Activated naive CD8-positive, alpha-beta T cell (primary cell): Measurements from ENCODE around the gene PNLIP.

Source experiments
- H3K27ac Mint-ChIP-seq: one replicate; pipeline ENCODE4 v1.8.0; 2021; ENCODE audit warnings: mixed read lengths
- H3K27me3 Mint-ChIP-seq: one replicate; pipeline ENCODE4 v1.8.0; 2021; ENCODE audit warnings: mixed read lengths
- H3K36me3 Mint-ChIP-seq: one replicate; pipeline ENCODE4 v1.8.0; 2021; ENCODE audit warnings: mixed read lengths
- H3K4me1 Mint-ChIP-seq: one replicate; pipeline ENCODE4 v1.8.0; 2021; ENCODE audit warnings: low read depth, mixed read lengths
- H3K4me3 Mint-ChIP-seq: one replicate; pipeline ENCODE4 v1.8.0; 2021; ENCODE audit warnings: mild to moderate bottlenecking, mixed read lengths
- H3K9me3 Mint-ChIP-seq: one replicate; pipeline ENCODE4 v1.8.0; 2021; ENCODE audit warnings: low read depth, mixed read lengths

The PNLIP gene

DNA sequence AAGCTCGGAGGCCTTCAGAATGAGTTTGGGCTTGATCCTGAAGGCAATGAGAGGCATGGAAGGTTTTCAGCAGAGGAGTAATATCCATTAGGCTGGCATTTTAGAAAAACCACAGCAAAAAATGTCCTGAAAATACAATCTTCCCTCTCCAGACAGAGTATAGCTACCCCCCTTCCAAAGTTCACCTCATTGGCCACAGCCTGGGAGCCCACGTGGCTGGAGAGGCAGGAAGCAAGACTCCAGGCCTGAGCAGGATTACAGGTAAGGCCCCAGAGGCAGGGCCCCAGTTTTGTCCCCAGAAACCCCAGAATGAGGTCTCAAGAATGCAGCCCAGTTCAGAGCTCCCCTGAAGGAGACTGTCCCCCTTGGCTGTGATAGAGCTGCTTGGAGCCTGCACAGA, 50.3 kb downstream of the PNLIP start:
- Mint-ChIP-seq H3K4me3 (no peak overlapping the region), H3K9me3 (no peaks in the 10 kb centered on the region), H3K36me3 (no peaks in the 10 kb centered on the region), H3K27me3 (no peaks in the 10 kb centered on the region), H3K27ac (no peak overlapping the region), H3K4me1 (no peaks in the 10 kb centered on the region)

DNA sequence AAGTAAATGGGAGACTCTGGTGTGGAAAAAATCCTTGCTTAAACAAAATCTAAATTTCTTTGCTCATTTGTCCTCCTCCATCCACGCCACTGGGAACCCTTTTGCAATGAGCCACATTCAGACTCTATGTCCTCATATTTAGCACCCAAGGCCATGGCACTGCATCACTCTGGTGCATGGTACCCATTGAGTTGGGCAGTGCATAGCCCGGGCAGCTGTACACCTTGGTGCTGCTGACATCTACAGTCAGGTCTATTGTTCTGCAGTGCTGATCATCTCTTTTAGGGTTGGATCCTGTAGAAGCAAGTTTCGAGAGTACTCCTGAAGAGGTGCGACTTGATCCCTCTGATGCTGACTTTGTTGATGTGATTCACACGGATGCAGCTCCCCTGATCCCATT, 51.8 kb downstream of the PNLIP start:
- Mint-ChIP-seq H3K4me1 (no peaks in the 10 kb centered on the region), H3K4me3 (no peak overlapping the region), H3K36me3 (no peaks in the 10 kb centered on the region), H3K27me3 (peaks cover 1% of the 10 kb centered on the region), H3K27ac (no peak overlapping the region), H3K9me3 (no peaks in the 10 kb centered on the region)

DNA sequence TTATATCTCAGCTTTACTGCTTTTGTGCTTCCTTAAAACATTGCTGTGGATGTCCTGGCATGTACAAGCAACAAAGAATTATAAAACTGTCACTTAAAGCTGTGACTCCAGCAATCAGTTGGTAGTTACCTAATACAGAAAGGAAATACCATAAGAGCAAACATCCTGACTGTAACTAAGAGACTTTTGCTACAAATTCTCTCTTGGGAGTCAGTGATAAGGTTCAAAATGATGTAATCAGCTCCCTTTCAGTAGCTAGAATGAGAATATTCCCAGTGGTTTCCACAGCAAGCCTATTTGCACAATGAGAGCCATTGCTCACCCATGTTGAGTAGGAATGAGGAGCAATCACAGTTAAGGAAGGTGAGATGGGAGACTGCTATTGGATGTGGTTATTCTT, 52.6 kb downstream of the PNLIP start:
- H3K4me3 Mint-ChIP-seq: no peak overlapping the region
- H3K27me3 Mint-ChIP-seq: peaks cover 1% of the 10 kb centered on the region
- no peaks in the 10 kb centered on the region for H3K9me3 Mint-ChIP-seq
- no peak overlapping the region for H3K27ac Mint-ChIP-seq
- H3K36me3 Mint-ChIP-seq: no peaks in the 10 kb centered on the region
- H3K4me1 Mint-ChIP-seq: no peaks in the 10 kb centered on the region

DNA sequence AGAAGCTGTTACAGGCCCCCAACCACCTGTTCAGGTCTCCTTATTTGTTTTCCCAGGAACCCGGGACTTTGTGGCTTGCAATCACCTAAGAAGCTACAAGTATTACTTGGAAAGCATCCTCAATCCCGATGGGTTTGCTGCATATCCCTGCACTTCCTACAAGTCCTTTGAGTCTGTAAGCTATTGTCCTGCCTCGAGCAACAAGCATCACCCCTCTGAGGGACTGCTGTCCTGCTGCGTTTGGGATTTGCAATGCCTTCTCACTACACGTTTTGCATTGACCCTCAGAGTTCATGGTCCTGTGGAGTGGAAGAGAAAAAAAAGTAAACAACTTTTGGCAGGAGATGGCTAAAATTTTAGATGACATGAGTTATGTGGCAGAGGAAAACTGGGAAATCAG, 54.3 kb downstream of the PNLIP start:
- Mint-ChIP-seq H3K4me3 (no peak overlapping the region), H3K27me3 (peaks cover 1% of the 10 kb centered on the region)

DNA sequence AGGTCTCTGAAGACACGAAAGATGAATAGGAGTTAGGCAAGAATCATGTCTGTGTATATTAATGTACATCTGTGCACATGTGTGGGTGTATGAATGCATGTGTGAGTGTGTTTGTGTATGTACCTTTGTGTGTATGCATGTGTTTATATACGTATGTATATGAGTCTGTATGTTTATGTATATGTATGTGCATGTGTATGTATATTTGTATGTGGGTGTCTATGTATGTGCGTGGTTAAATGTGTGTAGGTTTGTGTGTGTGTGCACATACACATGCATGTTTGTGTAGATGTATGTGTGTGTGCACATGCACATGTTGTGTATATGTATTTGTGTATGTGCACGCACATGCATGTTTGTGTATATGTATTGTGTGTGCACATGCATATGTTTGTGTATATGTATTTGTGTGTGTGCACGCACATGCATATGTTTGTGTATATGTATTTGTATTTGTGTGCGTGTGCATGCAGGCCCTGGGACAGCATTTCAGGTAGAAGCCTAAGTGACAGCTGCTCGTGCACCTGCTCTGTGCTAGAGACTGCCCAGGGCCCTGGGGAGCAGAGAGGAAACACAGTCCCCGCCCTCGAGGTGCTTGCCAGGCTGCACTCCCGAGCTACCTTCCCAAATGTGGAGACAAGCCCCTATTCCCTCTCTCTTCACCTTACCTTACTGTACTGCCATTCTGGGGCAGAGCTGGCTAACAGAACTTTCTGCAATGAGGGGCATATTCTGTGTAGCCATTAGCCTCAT, 57.1 kb downstream of the PNLIP start:
- no peaks in the 10 kb centered on the region for H3K36me3 Mint-ChIP-seq
- H3K4me1 Mint-ChIP-seq: no peaks in the 10 kb centered on the region
- H3K4me3 Mint-ChIP-seq: no peak overlapping the region
- H3K9me3 Mint-ChIP-seq: no peaks in the 10 kb centered on the region
- H3K27ac Mint-ChIP-seq: no peak overlapping the region
- peaks cover 5% of the 10 kb centered on the region for H3K27me3 Mint-ChIP-seq

More for the DNA sequence above, 54.3 kb downstream of the PNLIP start:
- Mint-ChIP-seq H3K9me3 (no peaks in the 10 kb centered on the region), H3K4me1 (no peaks in the 10 kb centered on the region), H3K27ac (no peak overlapping the region), H3K36me3 (no peaks in the 10 kb centered on the region)

DNA sequence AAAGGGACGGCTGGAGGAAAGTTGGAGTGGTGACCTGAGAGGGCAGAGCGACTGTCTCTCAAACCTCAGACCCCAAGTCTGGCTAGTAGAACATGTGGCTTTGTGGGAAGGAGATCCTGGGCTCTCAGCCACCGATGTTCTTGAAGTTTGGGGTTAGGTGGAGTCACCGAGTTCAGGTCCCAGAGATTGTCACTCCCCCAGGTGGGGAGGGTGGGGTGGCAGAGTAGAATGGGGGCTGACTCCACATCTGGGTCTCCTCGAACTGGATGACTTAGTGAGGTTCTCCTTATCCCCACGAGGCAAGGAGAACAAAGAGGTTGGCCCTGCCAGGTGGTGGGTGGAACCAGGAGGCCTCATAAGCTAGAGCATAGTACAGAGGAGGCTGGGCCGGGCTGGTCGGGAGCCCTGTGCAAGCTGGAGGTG, 60.3 kb downstream of the PNLIP start:
- Mint-ChIP-seq H3K4me1 (no peaks in the 10 kb centered on the region), H3K9me3 (no peaks in the 10 kb centered on the region), H3K4me3 (no peak overlapping the region), H3K27me3 (peaks cover 18% of the 10 kb centered on the region), H3K27ac (no peak overlapping the region), H3K36me3 (no peaks in the 10 kb centered on the region)

DNA sequence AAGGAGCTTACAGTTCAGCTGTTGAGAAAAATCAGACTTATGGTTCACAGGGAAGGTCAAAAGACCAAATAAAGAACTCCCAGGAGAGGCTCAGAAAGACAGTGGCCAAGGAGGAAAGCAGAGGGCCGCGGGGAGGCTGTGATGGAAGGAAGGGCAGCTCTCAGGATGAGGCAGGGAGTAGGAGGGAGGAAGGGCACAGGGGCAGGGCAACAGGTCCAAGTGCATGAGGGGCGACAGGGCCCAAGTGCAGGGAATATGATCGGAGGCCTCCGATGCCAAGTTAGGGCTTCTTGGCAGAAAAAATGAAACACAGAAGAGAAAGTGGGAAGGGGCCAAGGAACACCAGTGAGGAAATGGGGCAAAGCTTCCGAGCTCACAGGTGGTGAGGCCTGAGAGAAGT, 61.6 kb downstream of the PNLIP start:
- Mint-ChIP-seq H3K4me1 (no peaks in the 10 kb centered on the region), H3K4me3 (no peak overlapping the region), H3K27ac (no peak overlapping the region), H3K9me3 (no peaks in the 10 kb centered on the region), H3K27me3 (peaks cover 18% of the 10 kb centered on the region), H3K36me3 (no peaks in the 10 kb centered on the region)

DNA sequence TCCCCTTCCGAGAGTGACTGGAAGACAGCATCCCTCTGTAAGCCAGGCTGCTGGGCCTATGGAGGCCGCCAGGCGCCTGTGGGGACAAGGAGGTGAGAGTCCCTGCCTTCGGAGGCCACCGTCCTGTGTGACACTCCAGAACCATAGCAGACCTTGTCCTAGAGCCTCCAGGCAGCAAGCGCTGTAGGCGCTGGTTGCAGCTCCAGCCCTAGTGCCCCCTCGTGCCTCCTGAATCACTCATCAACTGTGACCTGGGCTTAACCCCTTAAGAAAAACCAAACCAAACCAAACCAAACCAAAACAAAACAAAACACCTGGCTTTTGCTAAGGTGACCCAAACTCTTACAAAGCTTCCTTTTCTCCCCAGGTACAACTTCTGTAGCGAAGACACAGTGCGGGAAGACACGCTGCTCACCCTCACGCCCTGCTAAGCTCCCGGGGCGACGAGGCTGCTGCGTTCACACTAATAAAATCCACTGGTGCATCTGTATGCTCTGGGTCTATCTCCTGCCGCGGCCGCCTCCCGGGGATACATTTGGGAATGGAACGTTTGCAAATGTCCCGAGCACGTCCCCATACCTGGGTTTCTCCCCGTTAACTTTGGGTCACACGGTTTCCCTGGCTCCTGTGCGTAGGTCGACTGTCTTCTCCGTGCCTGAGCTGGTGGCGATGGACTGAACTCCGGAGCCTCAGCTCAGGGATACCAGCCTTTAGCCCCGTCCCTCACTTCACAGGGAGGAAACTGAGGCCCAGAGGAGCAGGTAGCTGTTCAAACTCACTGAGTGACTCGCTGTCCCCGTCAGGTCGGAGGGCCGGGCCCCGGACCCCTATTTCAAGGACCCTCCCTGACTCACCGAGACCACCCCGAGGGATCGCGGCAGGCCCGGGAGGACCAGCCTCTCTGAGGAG, 63.2 kb downstream of the PNLIP start:
- no peaks in the 10 kb centered on the region for H3K4me1 Mint-ChIP-seq
- peaks cover 18% of the 10 kb centered on the region for H3K27me3 Mint-ChIP-seq

DNA sequence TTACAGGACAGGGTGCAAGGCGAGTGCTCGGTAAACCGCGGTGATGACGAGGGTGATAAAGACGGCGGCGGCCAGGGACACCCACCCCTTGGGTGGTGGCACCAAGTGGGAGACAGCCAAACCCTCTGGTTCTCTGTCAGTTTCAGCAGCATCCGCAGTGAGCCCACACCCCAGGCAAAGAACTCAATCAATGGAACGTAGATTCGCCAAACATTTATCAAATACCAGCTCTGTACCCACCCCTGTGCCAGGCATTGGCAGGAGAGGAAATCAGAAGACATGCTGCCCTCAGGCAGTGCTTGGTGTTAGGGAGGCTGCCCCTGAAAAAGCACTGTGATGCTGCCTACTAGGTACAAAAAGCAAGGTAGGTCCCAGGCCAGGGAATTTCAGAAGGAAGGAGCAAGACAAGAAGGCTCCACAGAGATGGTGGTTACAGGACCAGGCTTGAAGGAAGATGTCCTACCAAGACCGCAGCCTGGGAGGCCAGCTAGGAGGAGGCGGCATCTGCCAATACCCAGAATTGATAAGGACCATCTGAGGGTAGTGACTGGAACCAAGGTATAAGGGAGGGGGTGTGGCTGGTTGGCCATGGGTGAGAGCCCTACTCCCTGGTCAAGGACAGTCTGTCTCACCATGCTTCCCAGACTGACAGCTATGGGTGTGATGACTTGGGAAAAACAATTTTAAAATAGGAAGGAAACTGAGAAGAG, 64.9 kb downstream of the PNLIP start:
- no peaks in the 10 kb centered on the region for H3K36me3 Mint-ChIP-seq
- no peaks in the 10 kb centered on the region for H3K9me3 Mint-ChIP-seq
- no peak overlapping the region for H3K4me3 Mint-ChIP-seq
- H3K4me1 Mint-ChIP-seq: no peaks in the 10 kb centered on the region
- no peak overlapping the region for H3K27ac Mint-ChIP-seq
- peaks cover 20% of the 10 kb centered on the region for H3K27me3 Mint-ChIP-seq

More for the DNA sequence above, 63.2 kb downstream of the PNLIP start:
- Mint-ChIP-seq H3K27ac (no peak overlapping the region), H3K36me3 (no peaks in the 10 kb centered on the region), H3K4me3 (peak overlapping the region; percentile 10), H3K9me3 (no peaks in the 10 kb centered on the region)

DNA sequence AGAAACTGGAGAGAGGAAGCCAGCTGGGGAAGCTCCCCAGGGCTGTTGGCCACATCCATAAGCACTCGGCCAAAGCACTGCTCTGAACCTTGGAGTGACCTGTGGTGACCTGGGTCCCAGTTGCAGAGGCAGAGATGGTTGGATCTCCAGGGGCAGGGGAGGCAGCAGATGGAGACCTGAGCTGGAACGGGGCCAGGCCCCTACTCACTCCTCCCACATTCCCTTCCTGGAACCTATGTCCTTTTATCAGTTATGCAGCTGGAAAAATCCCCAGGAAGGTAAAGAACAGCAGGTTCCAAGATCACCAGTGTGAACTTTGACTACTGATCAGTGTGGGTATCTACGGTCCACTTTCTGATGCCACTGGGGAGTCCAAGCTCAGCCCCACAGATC, 65.4 kb downstream of the PNLIP start:
- no peaks in the 10 kb centered on the region for H3K36me3 Mint-ChIP-seq

DNA sequence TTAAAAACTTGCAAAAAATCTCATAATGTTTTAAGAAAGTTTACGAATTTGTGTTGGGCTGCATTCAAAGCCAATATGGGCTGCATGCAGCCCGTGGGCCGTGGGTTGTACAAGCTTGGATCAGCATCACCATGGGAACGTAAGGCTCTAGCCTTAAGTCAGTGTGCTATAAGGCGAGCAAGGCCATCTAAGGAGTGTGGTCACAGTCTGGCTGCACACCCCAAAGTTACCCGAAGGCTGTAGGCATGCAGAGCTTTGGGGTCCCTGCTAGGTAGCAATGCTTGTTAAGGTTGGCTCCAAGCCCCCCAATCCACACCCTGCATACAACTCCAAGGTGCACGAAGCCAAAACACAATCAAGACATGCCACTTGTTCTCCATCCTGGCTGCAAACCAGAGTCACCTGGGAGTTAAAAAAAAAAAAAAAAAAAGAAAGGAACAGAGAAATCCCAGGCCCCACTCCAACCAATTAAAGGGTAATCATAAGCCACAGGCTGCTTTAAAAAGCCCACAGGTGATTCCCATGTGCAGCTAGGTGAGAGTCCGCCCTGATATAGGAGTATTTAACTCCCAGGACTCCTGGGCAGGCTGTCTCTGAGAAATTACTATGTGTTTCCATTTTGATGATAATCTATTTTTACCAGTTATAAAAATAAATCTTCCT, 66.5 kb downstream of the PNLIP start:
- H3K4me1 Mint-ChIP-seq: no peaks in the 10 kb centered on the region
- H3K4me3 Mint-ChIP-seq: no peak overlapping the region
- no peaks in the 10 kb centered on the region for H3K9me3 Mint-ChIP-seq
- H3K36me3 Mint-ChIP-seq: no peaks in the 10 kb centered on the region
- no peak overlapping the region for H3K27ac Mint-ChIP-seq
- peaks cover 20% of the 10 kb centered on the region for H3K27me3 Mint-ChIP-seq

More for the DNA sequence above, 65.4 kb downstream of the PNLIP start:
- Mint-ChIP-seq H3K27me3 (peaks cover 20% of the 10 kb centered on the region), H3K9me3 (no peaks in the 10 kb centered on the region), H3K4me1 (no peaks in the 10 kb centered on the region), H3K27ac (no peak overlapping the region), H3K4me3 (no peak overlapping the region)

DNA sequence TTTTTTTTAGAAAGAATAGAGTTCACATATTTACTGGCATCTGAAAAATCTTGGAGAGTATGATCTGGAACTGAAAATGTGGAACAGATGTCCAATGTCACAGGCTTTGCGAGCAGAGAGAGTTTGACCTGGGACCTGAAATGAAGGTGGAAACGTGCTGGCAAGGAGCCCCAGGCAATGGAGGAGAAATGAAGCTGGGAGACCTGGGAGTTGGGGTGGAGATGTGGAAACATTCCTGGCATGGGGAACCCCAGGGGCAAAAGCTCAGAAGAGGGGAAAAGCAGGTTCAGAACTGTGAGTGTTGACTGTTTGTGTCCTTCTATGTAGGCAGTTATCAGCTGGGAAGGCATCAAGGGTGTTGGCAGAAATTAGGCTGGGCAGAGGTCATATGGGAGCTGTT, 67.7 kb downstream of the PNLIP start:
- no peaks in the 10 kb centered on the region for H3K9me3 Mint-ChIP-seq
- no peaks in the 10 kb centered on the region for H3K36me3 Mint-ChIP-seq
- H3K4me3 Mint-ChIP-seq: no peak overlapping the region
- H3K27me3 Mint-ChIP-seq: peaks cover 24% of the 10 kb centered on the region
- no peak overlapping the region for H3K27ac Mint-ChIP-seq
- H3K4me1 Mint-ChIP-seq: no peaks in the 10 kb centered on the region

DNA sequence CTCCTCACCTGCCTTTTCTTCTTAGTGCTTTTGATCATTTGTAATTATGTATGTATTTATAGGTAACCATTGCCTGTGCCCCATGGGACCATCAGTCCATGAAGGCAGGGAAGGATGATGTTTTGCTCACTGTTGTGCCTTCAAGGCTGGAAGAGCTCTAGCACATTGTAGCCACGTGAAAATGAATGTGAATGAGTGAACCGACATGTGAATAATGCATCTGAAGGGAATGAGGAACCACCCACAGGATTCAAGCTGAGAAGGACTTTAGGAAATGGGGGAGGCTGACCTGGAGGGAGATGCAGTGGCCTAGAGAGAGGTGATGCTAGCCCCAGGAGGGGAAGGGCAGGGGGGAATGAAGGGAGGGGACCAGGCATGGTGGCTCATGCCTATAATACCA, 69.1 kb downstream of the PNLIP start:
- no peak overlapping the region for H3K4me3 Mint-ChIP-seq
- peaks cover 17% of the 10 kb centered on the region for H3K27me3 Mint-ChIP-seq
- no peak overlapping the region for H3K27ac Mint-ChIP-seq
- no peaks in the 10 kb centered on the region for H3K4me1 Mint-ChIP-seq
- no peaks in the 10 kb centered on the region for H3K9me3 Mint-ChIP-seq
- no peaks in the 10 kb centered on the region for H3K36me3 Mint-ChIP-seq

DNA sequence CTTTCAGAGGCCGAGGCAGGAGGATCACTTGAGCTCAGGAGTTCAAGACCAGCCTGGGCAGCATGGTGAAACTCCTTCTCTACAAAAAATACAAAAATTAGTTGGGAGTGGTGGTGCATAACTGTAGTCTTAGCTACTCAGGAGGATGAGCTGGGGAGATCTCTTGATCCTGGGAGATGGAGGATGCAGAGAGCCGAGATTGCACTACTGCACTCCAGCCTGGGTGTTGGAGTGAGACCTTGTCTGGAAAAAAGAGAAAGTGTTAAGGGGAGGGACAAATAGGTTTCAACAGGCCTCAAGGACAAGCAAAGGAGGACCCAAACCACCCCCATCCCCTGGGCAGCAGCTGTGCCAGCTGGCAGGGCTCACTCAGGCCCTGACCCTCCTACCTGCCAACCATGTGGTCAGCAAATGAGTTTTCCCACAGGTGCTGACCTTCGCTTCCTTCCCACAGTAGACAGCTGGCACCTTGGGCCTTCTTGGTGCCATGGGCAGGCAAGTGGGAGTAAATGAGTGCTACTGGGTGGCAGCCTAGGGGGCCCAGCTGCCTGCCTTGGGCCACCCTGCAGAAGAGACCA, 69.6 kb downstream of the PNLIP start:
- H3K4me3 Mint-ChIP-seq: no peak overlapping the region
- peaks cover 15% of the 10 kb centered on the region for H3K27me3 Mint-ChIP-seq
- no peaks in the 10 kb centered on the region for H3K36me3 Mint-ChIP-seq
- H3K9me3 Mint-ChIP-seq: no peaks in the 10 kb centered on the region
- no peaks in the 10 kb centered on the region for H3K4me1 Mint-ChIP-seq
- no peak overlapping the region for H3K27ac Mint-ChIP-seq
